ENCODE measurements around the gene TAP1.

The TAP1 gene

DNA sequence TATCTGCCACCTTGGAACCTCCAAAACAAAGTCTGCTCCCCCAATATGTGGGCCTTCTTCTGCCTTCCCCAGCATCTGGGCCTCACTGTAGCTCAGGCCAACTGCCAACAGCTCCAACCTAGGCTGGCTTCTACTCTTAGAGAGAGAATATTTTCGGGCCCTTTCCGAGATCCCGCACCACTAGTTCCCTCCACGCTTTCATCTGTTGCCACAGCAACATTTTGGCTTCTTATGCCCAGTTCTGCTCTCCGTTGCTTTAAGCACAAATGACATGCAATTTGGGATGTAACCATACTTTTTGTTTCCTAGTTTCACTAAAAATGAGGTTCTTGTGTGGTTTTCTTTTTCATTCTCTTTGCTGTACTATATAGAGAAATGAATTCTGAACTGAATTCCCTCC is 34.1 kb upstream of the TAP1 start:
- Histone ChIP-seq H3K4me1 (ENCODE audit: control insufficient read depth, insufficient read depth, low read length) (peaks cover 4% of the 10 kb centered on the region), H3K4me3 (ENCODE audit: low read depth, low read length) (no peak overlapping the region), H3K9me3 (ENCODE audit: control insufficient read depth, insufficient read depth, low read depth, low read length) (no peaks in the 10 kb centered on the region), H3K36me3 (ENCODE audit: control insufficient read depth in 2 of 2, insufficient read depth in 1 of 2, low read length in 2 of 2) (no peaks in the 10 kb centered on the region), H3K27ac (ENCODE audit: extremely low read depth, low read depth, low read length) (no peak overlapping the region)
- ChIA-PET CTCF (interaction anchor here (0.7 to 7.6 kb wide), 8 partner anchors 15 to 236 kb away, joined by 3 to 185 read pairs (median 4); no protein-coding TSS in a partner anchor), POLR2A (interaction anchor here (1.0 kb wide), 1 partner anchor 84 kb away, joined by 3 read pairs; no protein-coding TSS in a partner anchor)
- no peak for TF ChIP-seq ZNF146 (tag by site-specific recombination; IDR thresholded peaks at IDR 0.05)
- TF ChIP-seq ZNF423 (tag by site-specific recombination; IDR thresholded peaks at IDR 0.05): no peak
- TF ChIP-seq, protein P1, sequence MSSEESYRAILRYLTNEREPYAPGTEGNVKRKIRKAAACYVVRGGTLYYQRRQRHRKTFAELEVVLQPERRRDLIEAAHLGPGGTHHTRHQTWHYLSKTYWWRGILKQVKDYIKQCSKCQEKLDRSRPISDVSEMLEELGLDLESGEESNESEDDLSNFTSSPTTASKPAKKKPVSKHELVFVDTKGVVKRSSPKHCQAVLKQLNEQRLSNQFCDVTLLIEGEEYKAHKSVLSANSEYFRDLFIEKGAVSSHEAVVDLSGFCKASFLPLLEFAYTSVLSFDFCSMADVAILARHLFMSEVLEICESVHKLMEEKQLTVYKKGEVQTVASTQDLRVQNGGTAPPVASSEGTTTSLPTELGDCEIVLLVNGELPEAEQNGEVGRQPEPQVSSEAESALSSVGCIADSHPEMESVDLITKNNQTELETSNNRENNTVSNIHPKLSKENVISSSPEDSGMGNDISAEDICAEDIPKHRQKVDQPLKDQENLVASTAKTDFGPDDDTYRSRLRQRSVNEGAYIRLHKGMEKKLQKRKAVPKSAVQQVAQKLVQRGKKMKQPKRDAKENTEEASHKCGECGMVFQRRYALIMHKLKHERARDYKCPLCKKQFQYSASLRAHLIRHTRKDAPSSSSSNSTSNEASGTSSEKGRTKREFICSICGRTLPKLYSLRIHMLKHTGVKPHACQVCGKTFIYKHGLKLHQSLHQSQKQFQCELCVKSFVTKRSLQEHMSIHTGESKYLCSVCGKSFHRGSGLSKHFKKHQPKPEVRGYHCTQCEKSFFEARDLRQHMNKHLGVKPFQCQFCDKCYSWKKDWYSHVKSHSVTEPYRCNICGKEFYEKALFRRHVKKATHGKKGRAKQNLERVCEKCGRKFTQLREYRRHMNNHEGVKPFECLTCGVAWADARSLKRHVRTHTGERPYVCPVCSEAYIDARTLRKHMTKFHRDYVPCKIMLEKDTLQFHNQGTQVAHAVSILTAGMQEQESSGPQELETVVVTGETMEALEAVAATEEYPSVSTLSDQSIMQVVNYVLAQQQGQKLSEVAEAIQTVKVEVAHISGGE (tag by site-specific recombination; conservative IDR thresholded peaks at IDR 0.05; ENCODE audit: low read depth): no peak
- no peak for TF ChIP-seq YY1 (tag by site-specific recombination; IDR thresholded peaks at IDR 0.05)

DNA sequence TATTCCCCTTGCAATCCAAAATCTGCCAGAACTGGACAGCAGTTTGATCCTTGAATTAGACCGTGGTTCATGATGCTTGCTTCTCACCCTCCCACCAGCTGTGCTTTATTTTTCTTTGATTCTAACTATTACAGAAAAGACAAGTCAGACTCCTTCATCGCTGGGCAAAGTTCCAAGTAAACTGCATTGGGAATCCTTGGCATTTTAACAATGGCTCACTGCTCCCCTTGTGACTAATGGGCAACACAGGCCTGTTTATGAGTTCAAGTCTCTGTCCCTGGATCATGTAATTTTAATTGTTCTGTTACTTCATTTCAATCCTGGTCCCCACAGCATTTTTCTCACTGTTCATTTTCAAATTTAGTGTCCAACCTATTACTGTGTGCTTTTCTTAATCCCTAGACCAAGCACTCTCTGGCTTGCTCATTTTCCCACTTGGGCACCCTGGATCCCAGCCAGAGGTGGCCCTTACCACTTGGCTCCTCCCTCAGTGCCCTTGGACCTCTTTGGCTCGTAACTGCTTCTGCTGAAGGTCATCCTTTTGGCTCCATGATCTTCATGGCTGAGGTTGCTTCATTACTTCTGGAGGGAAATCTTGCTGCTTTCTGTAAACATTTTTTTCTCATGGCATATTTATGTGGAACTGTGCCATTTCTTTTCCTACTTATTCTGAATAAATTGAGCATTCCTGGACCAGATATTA is 33.3 kb upstream of the TAP1 start:
- ChIA-PET POLR2A (interaction anchor here (1.4 to 1.7 kb wide), 3 partner anchors 8 to 98 kb away, joined by 9 to 24 read pairs (median 12); no protein-coding TSS in a partner anchor), CTCF (interaction anchor here (0.9 to 7.6 kb wide), 22 partner anchors 7 to 263 kb away, joined by 3 to 185 read pairs (median 9); partner anchors contain the start of genes HLA-DMA and HLA-DMB)
- peaks cover 4% of the 10 kb centered on the region for H3K4me1 ChIP-seq (ENCODE audit: control insufficient read depth, insufficient read depth, low read length)

DNA sequence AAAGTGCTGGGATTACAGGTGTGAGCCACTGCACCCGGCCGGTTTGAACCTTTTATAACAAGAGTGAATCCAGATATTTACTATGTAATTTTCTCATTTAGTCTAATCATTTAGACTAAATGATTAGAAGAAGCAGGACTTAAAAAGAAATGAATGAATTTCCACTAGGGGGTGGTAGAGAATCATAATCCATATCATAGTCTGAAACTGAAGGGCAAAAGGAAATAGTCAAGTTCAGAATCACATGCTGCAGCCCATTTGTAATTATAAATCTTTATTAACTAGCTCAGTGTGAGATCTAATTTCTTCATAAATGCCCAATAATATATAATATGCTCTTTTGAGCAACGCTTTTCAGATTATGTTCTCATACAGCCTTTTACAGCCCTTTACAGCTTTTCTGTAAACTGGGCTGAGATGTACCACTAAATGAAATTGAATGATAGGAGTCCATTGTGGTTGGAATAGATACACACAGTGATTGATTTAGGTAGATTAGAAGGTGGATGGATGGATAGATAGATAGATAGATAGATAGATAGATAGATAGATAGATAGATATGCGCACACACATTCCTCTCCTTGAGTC is 32.3 kb upstream of the TAP1 start:
- TF ChIP-seq, protein P2, sequence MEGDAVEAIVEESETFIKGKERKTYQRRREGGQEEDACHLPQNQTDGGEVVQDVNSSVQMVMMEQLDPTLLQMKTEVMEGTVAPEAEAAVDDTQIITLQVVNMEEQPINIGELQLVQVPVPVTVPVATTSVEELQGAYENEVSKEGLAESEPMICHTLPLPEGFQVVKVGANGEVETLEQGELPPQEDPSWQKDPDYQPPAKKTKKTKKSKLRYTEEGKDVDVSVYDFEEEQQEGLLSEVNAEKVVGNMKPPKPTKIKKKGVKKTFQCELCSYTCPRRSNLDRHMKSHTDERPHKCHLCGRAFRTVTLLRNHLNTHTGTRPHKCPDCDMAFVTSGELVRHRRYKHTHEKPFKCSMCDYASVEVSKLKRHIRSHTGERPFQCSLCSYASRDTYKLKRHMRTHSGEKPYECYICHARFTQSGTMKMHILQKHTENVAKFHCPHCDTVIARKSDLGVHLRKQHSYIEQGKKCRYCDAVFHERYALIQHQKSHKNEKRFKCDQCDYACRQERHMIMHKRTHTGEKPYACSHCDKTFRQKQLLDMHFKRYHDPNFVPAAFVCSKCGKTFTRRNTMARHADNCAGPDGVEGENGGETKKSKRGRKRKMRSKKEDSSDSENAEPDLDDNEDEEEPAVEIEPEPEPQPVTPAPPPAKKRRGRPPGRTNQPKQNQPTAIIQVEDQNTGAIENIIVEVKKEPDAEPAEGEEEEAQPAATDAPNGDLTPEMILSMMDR (tag by site-specific recombination; IDR thresholded peaks at IDR 0.05): peak; percentile 28
- TF ChIP-seq BCL11B (tag by site-specific recombination; IDR thresholded peaks at IDR 0.05; ENCODE audit: low read depth): no peak
- peak; percentile 48 for TF ChIP-seq ZNF660 (tag by site-specific recombination; IDR thresholded peaks at IDR 0.05)
- no peak for TF ChIP-seq ZNF48 (tag by site-specific recombination; IDR thresholded peaks at IDR 0.05)
- no peak for TF ChIP-seq ZNF626 (tag by site-specific recombination; IDR thresholded peaks at IDR 0.05)
- no peak for TF ChIP-seq MZF1 (tag by site-specific recombination; IDR thresholded peaks at IDR 0.05; ENCODE audit: borderline replicate concordance)
- TF ChIP-seq ZBTB17 (tag by site-specific recombination; IDR thresholded peaks at IDR 0.05): 0 out of 2 replicates have a peak, but pooled peaks have one; percentile 23
- TF ChIP-seq, protein P3, sequence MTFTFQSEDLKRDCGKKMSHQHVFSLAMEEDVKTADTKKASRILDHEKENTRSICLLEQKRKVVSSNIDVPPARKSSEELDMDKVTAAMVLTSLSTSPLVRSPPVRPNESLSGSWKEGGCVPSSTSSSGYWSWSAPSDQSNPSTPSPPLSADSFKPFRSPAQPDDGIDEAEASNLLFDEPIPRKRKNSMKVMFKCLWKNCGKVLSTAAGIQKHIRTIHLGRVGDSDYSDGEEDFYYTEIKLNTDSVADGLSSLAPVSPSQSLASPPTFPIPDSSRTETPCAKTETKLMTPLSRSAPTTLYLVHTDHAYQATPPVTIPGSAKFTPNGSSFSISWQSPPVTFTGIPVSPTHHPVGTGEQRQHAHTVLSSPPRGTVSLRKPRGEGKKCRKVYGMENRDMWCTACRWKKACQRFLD (tag by site-specific recombination; IDR thresholded peaks at IDR 0.05): no peak
- TF ChIP-seq ZNF654 (tag by site-specific recombination; IDR thresholded peaks at IDR 0.05; ENCODE audit: low read depth): peak; percentile 87
- TF ChIP-seq ZNF404 (tag by site-specific recombination; IDR thresholded peaks at IDR 0.05): no peak
- TF ChIP-seq ZNF837 (tag by site-specific recombination; IDR thresholded peaks at IDR 0.05): no peak
- no peak for TF ChIP-seq ZNF585B (tag by site-specific recombination; IDR thresholded peaks at IDR 0.05)
- no peak for TF ChIP-seq KLF9 (tag by site-specific recombination; IDR thresholded peaks at IDR 0.05; ENCODE audit: low read depth)
- no peak for TF ChIP-seq ZNF23 (tag by site-specific recombination; IDR thresholded peaks at IDR 0.05; ENCODE audit: borderline replicate concordance)
- Histone ChIP-seq H3K27ac (ENCODE audit: extremely low read depth, low read depth, low read length) (no peak overlapping the region), H3K4me3 (ENCODE audit: low read depth, low read length) (no peak overlapping the region), H3K9me3 (ENCODE audit: control insufficient read depth, insufficient read depth, low read depth, low read length) (no peaks in the 10 kb centered on the region), H3K4me1 (ENCODE audit: control insufficient read depth, insufficient read depth, low read length) (peaks cover 4% of the 10 kb centered on the region), H3K36me3 (ENCODE audit: control insufficient read depth in 2 of 2, insufficient read depth in 1 of 2, low read length in 2 of 2) (no peaks in the 10 kb centered on the region)
- CTCF ChIA-PET: interaction anchor here (0.6 to 7.6 kb wide), 44 partner anchors 8 to 362 kb away, joined by 3 to 185 read pairs (median 6); partner anchors contain the start of genes HLA-DMA, HLA-DMB, PSMB9 and TAP2
- POLR2A ChIA-PET: interaction anchor here (1.4 to 1.7 kb wide), 3 partner anchors 9 to 99 kb away, joined by 9 to 24 read pairs (median 12); no protein-coding TSS in a partner anchor

More for the DNA sequence above, 33.3 kb upstream of the TAP1 start:
- TF ChIP-seq ZNF140 (tag by site-specific recombination; IDR thresholded peaks at IDR 0.05): no peak
- TF ChIP-seq ZNF335 (tag by site-specific recombination; conservative IDR thresholded peaks at IDR 0.05): peak; percentile 51; the same call in 1 of the 2 replicates
- no peaks in the 10 kb centered on the region for H3K9me3 ChIP-seq (ENCODE audit: control insufficient read depth, insufficient read depth, low read depth, low read length)
- H3K27ac ChIP-seq (ENCODE audit: extremely low read depth, low read depth, low read length): no peak overlapping the region
- no peak overlapping the region for H3K4me3 ChIP-seq (ENCODE audit: low read depth, low read length)
- H3K36me3 ChIP-seq (ENCODE audit: control insufficient read depth in 2 of 2, insufficient read depth in 1 of 2, low read length in 2 of 2): no peaks in the 10 kb centered on the region
